Ishikawa (cell line): ENCODE data around the gene SPATA2L.

Experiments
- CEBPB ChIP-seq: IDR thresholded peaks from 2 replicates; pipeline ENCODE4 v1.6.1; 2012
- EGR1 ChIP-seq: IDR thresholded peaks from 2 replicates; pipeline ENCODE4 v1.6.1; 2012
- EP300 ChIP-seq: IDR thresholded peaks from 2 replicates; pipeline ENCODE4 v1.6.1; 2012; ENCODE audit warnings: borderline replicate concordance
- MAX ChIP-seq: IDR thresholded peaks from 2 replicates; pipeline ENCODE4 v1.6.1; 2012
- RAD21 ChIP-seq: IDR thresholded peaks from 2 replicates; pipeline ENCODE4 v1.6.1; 2012; ENCODE audit warnings: low read depth
- REST ChIP-seq: IDR thresholded peaks from 2 replicates; pipeline ENCODE4 v1.6.1; 2012; ENCODE audit warnings: low read depth, mild to moderate bottlenecking
- TAF1 ChIP-seq: IDR thresholded peaks from 2 replicates; pipeline ENCODE4 v1.6.1; 2012; ENCODE audit warnings: low read depth, mild to moderate bottlenecking
- TCF12 ChIP-seq: IDR thresholded peaks from 2 replicates; pipeline ENCODE4 v1.6.1; 2012; ENCODE audit warnings: low read depth
- USF1 ChIP-seq: IDR thresholded peaks from 2 replicates; pipeline ENCODE4 v1.6.1; 2012
- YY1 ChIP-seq: IDR thresholded peaks from 2 replicates; pipeline ENCODE4 v1.6.1; 2012; ENCODE audit warnings: low read depth
- ZBTB7A ChIP-seq: IDR thresholded peaks from 2 replicates; pipeline ENCODE4 v1.6.1; 2012; ENCODE audit warnings: low read depth

GRCh38 chr16:89667633-89668032 lies 33.9 kb downstream of the SPATA2L start:
- TF ChIP-seq MAX (no peak), RAD21 (no peak), TAF1 (no peak), TCF12 (no peak), EP300 (no peak), REST (no peak), YY1 (no peak), USF1 (no peak), EGR1 (no peak), ZBTB7A (no peak), CEBPB (no peak)
